Renal cortex interstitium (tissue), 11 donors: ENCODE results near the gene S100A2. TPM values are rescaled to one million over a fixed set of nuclear protein-coding genes. Genes with fewer than 3 reads are reported as not detected.

Source experiments
- DNase-seq, 11 donors: peaks; one replicate each; pipeline ENCODE4 v3.0.0-alpha.2; 2013; ENCODE audit warnings: low read depth in 9 of 11, low spot score in 4 of 11; ENCODE audit errors: extremely low read depth in 1 of 11
- polyA plus RNA-seq, 3 donors: library from polyadenylated mRNA; unstranded; fragments of 120-200 nt; gene quantifications; one replicate each; pipeline ENCODE4 v1.2.1, GENCODE V29; 2013; ENCODE audit not compliant: insufficient read length in 3 of 3

The S100A2 gene
- polyA plus RNA-seq, 3 donors: 3.8 to 9.8 (median 4.1) TPM

GRCh38 chr1:153550398-153550758 is 15.3 kb downstream of the S100A2 start:
- DNase-seq: no peak

GRCh38 chr1:153549741-153550397 is 15.8 kb downstream of the S100A2 start:
- DNase-seq: no peak

GRCh38 chr1:153548722-153549688 is 16.6 kb downstream of the S100A2 start, which contains the start of gene S100A3:
TSS of gene S100A3 (minus strand) at chr1:153549258. CDS start at chr1:153548485, 773 bp downstream.
- DNase-seq: no peak

GRCh38 chr1:153547560-153548551 is 17.8 kb downstream of the S100A2 start:
- no peak for DNase-seq

- no peak for DNase-seq
Observed at GRCh38 chr1:153546796-153547559, 18.7 kb downstream of the S100A2 start.

- DNase-seq: no peak
Observed at GRCh38 chr1:153546371-153546770, 19.3 kb downstream of the S100A2 start.

- peak in 8 of 11 donors; percentile 75 to 92 (median 82) for DNase-seq
Observed at GRCh38 chr1:153545067-153546055, 20.3 kb downstream of the S100A2 start, which contains the start of gene S100A4. TSS of gene S100A4 (minus strand) at chr1:153545806. CDS start at chr1:153544794, 1,012 bp downstream.

GRCh38 chr1:153544453-153545066 is 21.1 kb downstream of the S100A2 start:
- no peak for DNase-seq

GRCh38 chr1:153543736-153544135 is 21.9 kb downstream of the S100A2 start:
- no peak for DNase-seq

GRCh38 chr1:153542956-153543711 is 22.5 kb downstream of the S100A2 start:
- no peak for DNase-seq

GRCh38 chr1:153541641-153542590 is 23.7 kb downstream of the S100A2 start:
- DNase-seq: no peak

- peak in 1 of 11 donors; percentile 48 for DNase-seq
Observed at GRCh38 chr1:153540394-153541361, 25.0 kb downstream of the S100A2 start, which contains the start of gene S100A5. TSS of gene S100A5 (minus strand) at chr1:153540934. CDS start at chr1:153540191, 743 bp downstream.

GRCh38 chr1:153539395-153540093 is 26.1 kb downstream of the S100A2 start:
- DNase-seq: no peak
